Left renal cortex interstitium (tissue), 4 donors: Measurements from ENCODE around the gene KDM1A. TPM values are rescaled to one million over a fixed set of nuclear protein-coding genes. Genes with fewer than 3 reads are reported as not detected.

Experiments
- DNase-seq, 4 donors: peaks; one replicate each; pipeline ENCODE4 v3.0.0-alpha.2; 2013; ENCODE audit warnings: low read depth in 4 of 4, low spot score in 2 of 4, missing footprints in 1 of 4
- polyA plus RNA-seq, 4 donors: library from polyadenylated mRNA; unstranded; fragments of 120-200 nt; gene quantifications; one replicate each; pipeline ENCODE4 v1.2.1, GENCODE V29; 2013; ENCODE audit not compliant: insufficient read length in 4 of 4

KDM1A gene
- polyA plus RNA-seq, 4 donors: 129 to 142 (median 135) TPM

GRCh38 chr1:23103001-23103889 lies 84.0 kb downstream of the KDM1A start:
- DNase-seq: no peak

GRCh38 chr1:23108918-23109533 lies 89.8 kb downstream of the KDM1A start:
- no peak for DNase-seq

GRCh38 chr1:23110391-23110790 lies 91.1 kb downstream of the KDM1A start:
- no peak for DNase-seq

- no peak for DNase-seq
Observed at GRCh38 chr1:23111600-23112535, 92.6 kb downstream of the KDM1A start.

- no peak for DNase-seq
Observed at GRCh38 chr1:23114424-23115079, 95.3 kb downstream of the KDM1A start.

GRCh38 chr1:23116216-23116836 lies 97.1 kb downstream of the KDM1A start:
- no peak for DNase-seq

GRCh38 chr1:23116921-23117699 lies 97.8 kb downstream of the KDM1A start:
- no peak for DNase-seq

GRCh38 chr1:23118407-23118806 lies 99.1 kb downstream of the KDM1A start:
- no peak for DNase-seq

GRCh38 chr1:23118957-23119792 lies 99.9 kb downstream of the KDM1A start:
- DNase-seq: no peak

GRCh38 chr1:23120383-23120782 lies 101.1 kb downstream of the KDM1A start:
- no peak for DNase-seq

- DNase-seq: peak in 3 of 4 donors; percentile 19 to 37 (median 23)
Observed at GRCh38 chr1:23122023-23122748, 102.9 kb downstream of the KDM1A start.

- DNase-seq: no peak
Observed at GRCh38 chr1:23122796-23123195, 103.5 kb downstream of the KDM1A start.

- DNase-seq: no peak
Observed at GRCh38 chr1:23123528-23123927, 104.3 kb downstream of the KDM1A start.

GRCh38 chr1:23124259-23125026 lies 105.2 kb downstream of the KDM1A start:
- DNase-seq: no peak

- no peak for DNase-seq
Observed at GRCh38 chr1:23125489-23125888, 106.2 kb downstream of the KDM1A start.

GRCh38 chr1:23126200-23126599 lies 106.9 kb downstream of the KDM1A start:
- no peak for DNase-seq

- no peak for DNase-seq
Observed at GRCh38 chr1:23126801-23127200, 107.5 kb downstream of the KDM1A start.
